ENCODE measurements around the gene TGFBR3. TPM values are rescaled to one million over a fixed set of nuclear protein-coding genes. Genes with fewer than 3 reads are reported as not detected.

The TGFBR3 gene
- total RNA-seq, 1 experiment from 2014 or later: 2.4 TPM

- Histone ChIP-seq H3K4me1 (ENCODE audit: insufficient read depth, low read length) (no peaks in the 10 kb centered on the region), H4K20me1 (ENCODE audit: control insufficient read depth, insufficient read depth, insufficient read length) (no peaks in the 10 kb centered on the region), H3K56ac (ENCODE audit: insufficient read length, low read depth, low read length) (no peak overlapping the region), H3K79me2 (ENCODE audit: insufficient read depth, low read length) (no peaks in the 10 kb centered on the region), H4K8ac (replicated peaks; ENCODE audit: insufficient read length, low read depth, low read length) (no peak overlapping the region), H3K23ac (ENCODE audit: insufficient read length, low read depth, low read length) (no peak overlapping the region), H2AK5ac (ENCODE audit: insufficient read length, low read length) (no peak overlapping the region), H2BK15ac (ENCODE audit: low read depth, low read length) (no peak overlapping the region), H4K5ac (ENCODE audit: insufficient read length, low read depth, low read length) (no peak overlapping the region), H3K9me3 (ENCODE audit: control insufficient read depth, low read depth, low read length) (no peaks in the 10 kb centered on the region), H3K79me1 (ENCODE audit: insufficient read depth, low read depth, low read length, poor library complexity, severe bottlenecking) (no peaks in the 10 kb centered on the region), H3K9ac (ENCODE audit: extremely low read depth, insufficient read length, low read length) (no peak overlapping the region), H3K4me2 (ENCODE audit: insufficient read depth, insufficient read length, low read length) (no peak overlapping the region), H3K27me3 (ENCODE audit: insufficient read depth, low read length) (peaks cover 5% of the 10 kb centered on the region; the same call in 1 of the 2 replicates), H2BK12ac (ENCODE audit: insufficient read length, low read depth, low read length) (no peak overlapping the region), H2BK20ac (ENCODE audit: low read depth, low read length, poor library complexity, severe bottlenecking) (no peak overlapping the region), H3K4ac (ENCODE audit: low read depth, low read length) (no peak overlapping the region), H2BK120ac (ENCODE audit: low read depth, low read length, poor library complexity, severe bottlenecking) (no peak overlapping the region), H3K27ac (ENCODE audit: insufficient read length, low read depth, low read length) (no peak overlapping the region), H3K23me2 (ENCODE audit: insufficient read length, low read depth, low read length, poor library complexity, severe bottlenecking) (no peaks in the 10 kb centered on the region), H3K18ac (ENCODE audit: insufficient read length, low read depth, low read length) (no peak overlapping the region), H2BK5ac (ENCODE audit: insufficient read length, low read length) (no peak overlapping the region), H3K14ac (ENCODE audit: insufficient read depth, low read length) (no peak overlapping the region), H3T11ph (ENCODE audit: low read length) (no peak overlapping the region), H4K91ac (ENCODE audit: insufficient read length, low read depth, low read length) (no peak overlapping the region), H2AFZ (ENCODE audit: low read length) (no peak overlapping the region)
- no peak for DNase-seq
- TF ChIP-seq CTCF (conservative IDR thresholded peaks at IDR 0.05): no peak
- Mint-ChIP-seq H3K9me3 (no peaks in the 10 kb centered on the region), H3K27ac (no peak overlapping the region), H3K36me3 (ENCODE audit: insufficient read depth in 1 of 3, low read depth in 3 of 3) (0 out of 7 replicates have a peak, but pooled peaks cover 0 to 3% (median 0%) of the 10 kb centered on the region in 3 experiments), H3K4me3 (no peak overlapping the region), H3K4me1 (peaks cover 3 to 9% of the 10 kb centered on the region in 2 experiments), H3K27me3 (ENCODE audit: low read depth) (peaks cover 19% of the 10 kb centered on the region)
These were observed 6.2 kb downstream of the TGFBR3 start for GRCh38 chr1:91879733-91880132.
